GM12892 (cell line): ENCODE results near the gene HK1.

Experiments
- POLR2A ChIP-seq: IDR thresholded peaks from 2 replicates; pipeline ENCODE4 v1.6.1; 2011; ENCODE audit warnings: low read depth, low read length, control low read depth
- POLR2AphosphoS5 ChIP-seq: IDR thresholded peaks from 2 replicates; pipeline ENCODE4 v1.6.1; 2011; ENCODE audit warnings: low read depth, low read length, control low read depth

- TF ChIP-seq POLR2AphosphoS5, result no peak
- no peak for TF ChIP-seq POLR2A
Observed at GRCh38 chr10:69336952-69337295, 58.6 kb downstream of the HK1 start.
